NCI-H146 treated with DMSO at 0.1 percent for 48 hours (cell line): ENCODE measurements around the gene ING5.
"Not testable (repeated sequence)": the region's sequence is repeated elsewhere in the genome, so short reads cannot be mapped to it uniquely, and the experiment has no call there.

ENCODE experiments used
- DNase-seq: peaks from one replicate; lab custom pipeline; 2025; ENCODE audit not compliant: unreplicated experiment; lab: John Stamatoyannopoulos, UW

Gene ING5

DNA sequence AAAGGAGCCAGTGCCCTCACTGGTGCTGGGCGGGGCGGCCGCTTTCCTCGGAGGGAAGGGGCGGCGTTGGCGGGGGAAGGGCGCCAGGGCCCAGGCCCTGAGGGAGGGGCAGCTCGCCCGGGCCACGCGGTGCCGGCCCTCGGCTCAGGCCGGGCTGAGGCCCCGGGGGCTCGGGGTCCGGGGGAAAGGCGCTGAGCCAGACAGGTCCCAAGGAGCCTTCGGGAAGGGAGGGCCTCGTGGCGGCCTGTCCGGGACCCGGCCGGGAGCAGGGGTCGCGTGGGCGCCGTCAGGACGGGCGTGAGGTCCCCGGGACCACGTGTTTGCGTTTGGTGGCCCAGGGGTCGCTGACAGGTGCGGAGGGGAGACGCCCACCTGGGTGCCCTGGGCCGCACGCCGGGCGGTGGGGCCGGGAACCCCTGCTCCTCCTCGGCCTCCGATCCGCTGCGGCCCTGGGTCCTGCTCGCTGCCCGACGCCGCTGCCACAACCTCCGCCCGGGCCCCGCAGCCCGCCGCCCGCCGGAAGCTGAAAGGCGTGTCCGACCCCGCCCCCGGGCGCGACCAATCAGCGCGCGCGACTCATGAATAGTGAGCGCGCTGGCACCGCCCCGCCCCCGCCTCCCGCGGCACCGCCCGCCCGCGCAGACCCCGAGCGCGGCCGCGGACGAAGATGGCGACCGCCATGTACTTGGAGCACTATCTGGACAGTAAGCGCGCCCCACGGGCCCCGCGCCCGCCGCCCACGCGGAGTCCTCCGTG lies at the start of gene ING5:
Gene ING5, plus strand, starts transcription at position 641 of the 756 bp plus-strand sequence. Its CDS starts 27 bp downstream, at position 668.
- peak; percentile 55 for DNase-seq

GRCh38 chr2:241652142-241652541 lies 49.7 kb upstream of the ING5 start:
- no peak for DNase-seq

GRCh38 chr2:241652722-241653121 lies 49.1 kb upstream of the ING5 start:
- no peak for DNase-seq

DNA sequence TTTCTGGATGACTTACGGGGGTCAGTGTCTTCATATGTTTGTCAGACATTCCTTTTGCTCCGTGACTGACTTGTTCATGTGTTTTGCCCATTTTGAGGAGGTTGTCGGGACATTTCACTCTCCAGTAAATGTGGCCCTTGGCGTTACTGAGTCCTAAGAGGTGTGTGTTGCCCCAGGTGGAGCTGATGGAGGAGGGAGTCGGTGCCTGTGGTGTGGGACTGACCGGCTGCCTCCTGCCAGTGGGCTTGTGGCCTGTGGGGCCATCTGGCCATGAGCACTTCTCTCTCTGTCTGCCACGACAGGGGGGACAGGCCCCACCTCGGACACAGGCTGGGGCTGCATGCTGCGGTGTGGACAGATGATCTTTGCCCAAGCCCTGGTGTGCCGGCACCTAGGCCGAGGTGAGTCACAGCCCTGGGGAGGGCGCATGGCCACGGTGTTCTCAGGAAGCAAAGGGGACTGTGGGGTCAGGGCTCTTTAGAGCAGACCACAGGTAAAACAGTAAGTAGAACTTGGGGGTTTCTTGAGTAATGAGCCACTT lies 48.6 kb upstream of the ING5 start:
- no peak for DNase-seq

- DNase-seq = no peak
Measured at GRCh38 chr2:241654551-241654950, 47.3 kb upstream of the ING5 start.

DNA sequence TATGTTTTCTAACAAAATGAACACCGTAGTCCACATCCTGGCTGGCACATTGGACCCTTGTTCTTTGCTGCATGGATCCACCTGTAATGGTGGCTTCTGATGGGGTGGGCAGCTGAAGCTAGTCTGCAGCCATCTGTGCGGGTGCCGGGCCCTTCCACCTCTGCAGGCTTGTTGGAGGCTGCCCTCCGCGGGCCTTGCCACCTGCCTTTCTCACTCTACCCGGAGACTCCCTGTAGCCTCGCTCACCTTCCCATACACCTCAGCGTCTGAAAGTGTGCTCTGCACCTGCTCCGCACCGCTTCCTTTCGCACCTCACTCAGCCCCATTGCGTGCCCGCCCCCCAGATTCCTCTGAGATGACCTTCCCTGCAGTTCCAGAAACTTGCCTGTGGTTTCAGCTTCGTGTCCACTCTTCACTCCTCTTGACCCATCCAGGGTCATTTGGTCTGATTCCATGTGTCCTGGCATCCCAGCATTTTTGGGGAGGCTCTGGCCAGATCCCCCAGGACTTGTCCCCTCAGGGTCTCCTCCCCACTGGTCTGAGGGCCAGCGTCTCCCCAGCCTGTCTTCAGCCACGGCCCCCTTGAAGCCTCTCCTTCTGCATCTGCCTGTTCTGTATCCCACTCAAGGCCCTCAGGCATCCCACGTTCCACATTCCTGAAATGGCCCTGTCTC lies 46.2 kb upstream of the ING5 start:
- DNase-seq = no peak

- no peak for DNase-seq
Measured at GRCh38 chr2:241656190-241656741, 45.6 kb upstream of the ING5 start.

DNA sequence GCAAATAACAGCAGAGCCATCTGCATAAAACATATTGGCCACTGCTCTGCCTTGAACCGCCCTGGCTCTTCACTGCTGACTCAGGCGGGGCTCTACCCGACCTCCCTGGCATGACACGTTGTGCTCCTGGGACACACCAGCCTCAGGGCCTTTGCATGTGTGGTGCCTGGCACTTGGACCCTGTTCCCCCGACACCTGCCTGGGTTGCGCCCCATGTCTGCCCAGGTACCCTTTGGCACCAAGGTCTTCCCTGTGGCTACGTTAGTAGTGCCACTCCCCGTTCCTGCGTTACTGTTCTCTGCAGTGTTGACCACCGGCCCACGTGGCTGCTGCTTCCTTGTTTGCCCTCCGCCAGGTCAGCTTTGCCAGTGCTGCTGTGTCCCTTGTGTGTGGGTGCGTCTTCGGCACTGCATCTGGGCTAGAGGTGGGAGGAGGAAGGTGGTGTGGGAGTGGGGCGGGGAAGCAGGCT lies 44.0 kb upstream of the ING5 start:
- no peak for DNase-seq

DNA sequence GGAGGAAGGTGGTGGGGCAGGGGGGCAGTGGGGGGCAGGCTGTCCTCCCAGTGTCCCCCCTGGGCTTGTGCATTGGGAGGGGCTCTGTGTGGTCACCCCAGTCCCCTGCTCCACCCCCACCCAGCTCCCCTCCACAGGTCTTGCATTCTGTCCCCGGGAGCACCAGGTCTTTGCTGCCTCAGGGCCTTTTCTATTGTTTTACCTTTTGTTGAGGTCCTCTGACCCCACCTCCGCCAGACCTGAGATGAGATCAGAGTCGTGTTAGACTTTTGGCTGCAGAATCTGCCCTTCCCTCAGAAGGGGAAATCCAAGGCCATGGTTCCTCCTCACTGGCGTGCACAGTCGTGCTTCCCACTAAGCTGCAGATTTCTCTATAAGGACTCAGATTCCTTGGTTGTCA lies 43.5 kb upstream of the ING5 start:
- DNase-seq = no peak

- no peak for DNase-seq
Measured at GRCh38 chr2:241659150-241659739, 42.6 kb upstream of the ING5 start.

DNA sequence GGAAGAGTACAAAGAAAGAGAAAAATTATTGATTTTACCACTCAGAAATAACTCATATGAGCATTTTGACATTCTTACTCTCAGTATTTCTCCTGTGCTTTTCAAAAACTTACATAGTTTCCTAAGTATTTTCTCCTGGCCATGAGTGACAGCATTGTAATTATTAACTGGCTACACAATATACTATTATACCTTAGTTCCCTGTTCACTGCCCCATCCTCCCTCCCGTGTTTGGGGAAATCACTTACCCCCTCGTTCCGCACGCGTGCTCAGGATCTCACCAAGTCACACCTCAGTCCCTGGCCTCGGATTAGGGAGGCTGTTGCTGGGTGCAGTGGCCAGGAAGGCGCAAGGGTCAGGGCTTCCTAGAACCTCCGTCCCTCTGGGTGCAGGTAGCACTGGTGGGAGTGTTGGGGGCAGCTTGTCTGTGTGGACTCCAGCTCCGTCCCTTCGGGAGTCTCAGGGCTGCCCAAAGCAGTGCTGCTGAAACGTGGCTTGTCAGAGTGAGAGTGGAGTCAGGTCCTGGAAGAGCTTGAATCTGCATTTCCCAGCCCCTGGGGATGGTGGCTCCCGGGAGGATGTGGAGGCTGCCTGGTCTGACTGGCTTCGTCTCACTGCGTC lies 41.1 kb upstream of the ING5 start:
- no peak for DNase-seq

GRCh38 chr2:241662731-241663130 lies 39.1 kb upstream of the ING5 start:
- DNase-seq = not testable (repeated sequence)

DNA sequence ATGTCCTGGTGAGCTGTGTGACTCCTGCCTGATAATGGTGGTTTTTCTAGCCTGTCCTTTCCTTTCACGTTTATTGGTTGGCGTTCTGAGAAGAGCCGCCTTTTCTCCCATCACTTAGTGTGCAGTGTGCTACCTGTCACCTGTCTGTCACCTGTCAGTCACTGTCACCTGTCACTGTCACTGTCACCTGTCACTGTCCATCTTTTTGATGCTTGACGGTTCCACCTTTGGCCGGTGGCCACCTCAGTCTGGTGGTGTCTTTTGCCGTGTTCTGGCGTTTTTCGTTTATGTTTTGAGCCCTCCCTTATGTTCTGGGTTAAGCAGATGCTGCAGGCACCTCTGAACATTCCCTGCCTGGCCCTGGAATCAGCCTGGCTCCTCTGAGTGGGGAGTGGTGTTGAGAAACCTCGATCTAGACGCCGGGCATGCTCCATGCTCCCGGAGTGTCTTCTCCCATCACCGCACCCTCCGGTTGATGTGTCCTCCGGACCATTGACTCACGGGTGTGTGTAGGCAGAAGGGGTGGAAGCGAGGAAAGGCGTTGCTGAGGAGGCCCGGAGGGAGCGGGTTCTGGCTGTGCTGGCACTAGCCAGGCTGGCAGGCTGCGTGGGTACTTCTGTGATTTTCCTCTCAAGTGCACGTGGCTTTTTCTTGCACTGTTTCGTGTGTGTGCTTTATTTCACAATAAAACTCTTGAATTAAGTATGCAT lies 36.0 kb upstream of the ING5 start:
- no peak for DNase-seq

GRCh38 chr2:241666627-241667400 lies 35.0 kb upstream of the ING5 start:
- DNase-seq = no peak

GRCh38 chr2:241668354-241668753 lies 33.5 kb upstream of the ING5 start:
- DNase-seq = no peak

GRCh38 chr2:241668839-241669238 lies 33.0 kb upstream of the ING5 start:
- DNase-seq = no peak

DNA sequence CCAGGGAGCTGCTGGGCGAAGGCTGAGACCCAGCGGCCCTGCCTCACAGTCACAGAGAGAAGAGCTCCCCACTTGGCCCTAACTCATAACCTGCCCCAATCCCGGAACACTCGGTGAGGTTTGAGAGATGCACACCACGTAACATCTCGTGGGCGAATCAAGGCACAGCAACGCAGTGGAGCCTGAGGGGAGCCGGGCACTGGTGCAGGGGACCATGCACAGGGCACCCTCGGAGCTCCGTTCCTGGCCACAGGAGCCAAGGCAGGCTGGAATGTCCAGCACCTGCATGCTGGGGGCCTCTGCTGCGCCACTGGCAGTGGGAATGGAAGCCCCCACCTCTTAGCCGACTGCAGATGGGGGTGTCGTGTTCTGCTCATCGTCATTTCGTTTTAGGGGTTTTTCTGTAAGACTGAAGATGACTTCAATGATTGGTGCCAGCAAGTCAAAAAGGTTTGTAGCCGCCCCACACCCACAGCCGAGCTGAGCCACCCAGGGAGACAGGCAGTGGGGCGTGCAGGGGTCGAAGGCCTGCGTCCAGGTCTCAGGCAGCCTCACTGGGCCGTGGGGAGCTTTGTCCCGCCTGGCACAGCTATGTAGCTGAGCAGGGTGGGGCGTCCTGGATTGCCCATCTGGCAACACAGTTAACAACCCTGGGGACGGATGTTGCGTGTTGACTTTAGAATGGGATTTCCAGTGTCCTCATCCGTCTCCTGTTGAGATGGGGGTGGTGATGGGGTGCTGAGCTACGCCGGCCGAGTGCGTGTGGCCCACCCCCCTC lies 31.3 kb upstream of the ING5 start:
- DNase-seq = no peak

DNA sequence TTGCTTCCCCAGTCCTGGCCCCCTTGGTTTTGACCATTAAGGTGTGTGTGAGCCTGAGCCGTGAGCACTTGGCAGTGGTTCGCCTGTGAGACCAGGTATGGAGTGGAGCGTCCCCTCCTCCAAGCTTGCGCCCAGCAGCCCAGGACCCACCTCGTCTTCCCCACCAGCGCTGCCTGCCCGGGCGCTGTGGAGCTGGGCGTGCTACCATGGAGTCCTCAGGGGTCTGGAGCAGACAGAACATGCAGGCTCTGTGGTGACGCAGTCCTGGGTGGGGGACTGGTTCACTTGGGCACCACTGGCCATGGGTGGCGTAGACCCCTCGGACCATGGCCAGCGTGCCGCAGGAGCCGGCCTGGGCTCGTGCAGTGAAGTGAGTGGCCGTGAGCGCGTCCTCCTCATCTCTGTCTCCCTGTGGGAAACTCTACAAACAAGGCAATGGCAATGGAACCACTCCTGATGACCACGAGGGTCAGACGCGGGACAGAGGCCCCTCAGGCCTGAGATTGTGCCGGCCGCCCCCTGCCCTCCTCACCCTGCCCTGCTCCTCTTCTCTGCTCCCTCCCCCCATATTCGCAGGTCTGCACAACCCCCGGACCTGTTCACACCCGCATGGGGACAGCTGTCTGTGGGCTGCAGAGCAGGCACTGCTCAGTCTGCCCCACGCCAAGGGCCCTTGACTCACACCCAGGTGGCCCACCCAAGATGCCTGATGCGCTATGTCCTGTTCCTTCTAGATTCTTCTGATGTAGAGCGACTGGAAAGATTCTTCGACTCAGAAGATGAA lies 30.2 kb upstream of the ING5 start:
- DNase-seq = no peak
